Activated T-cell treated with anti-CD3 and anti-CD28 coated beads, Interleukin-2, amount 50 U/mL, for 24 hours (primary cell): ENCODE results near the gene NCKAP5.

Experiments
- DNase-seq: peaks from one replicate; pipeline ENCODE4 v3.0.0-alpha.2; 2020
- H3K27ac Mint-ChIP-seq: 2 replicates; pipeline ENCODE4 v1.8.0; 2020; ENCODE audit warnings: mild to moderate bottlenecking, mixed read lengths
- H3K27me3 Mint-ChIP-seq: 2 replicates; pipeline ENCODE4 v1.8.0; 2020; ENCODE audit warnings: mixed read lengths
- H3K36me3 Mint-ChIP-seq: 2 replicates; pipeline ENCODE4 v1.8.0; 2020; ENCODE audit warnings: low read depth, mixed read lengths
- H3K4me1 Mint-ChIP-seq: 2 replicates; pipeline ENCODE4 v1.8.0; 2020; ENCODE audit warnings: low read depth, mixed read lengths
- H3K4me3 Mint-ChIP-seq: 2 replicates; pipeline ENCODE4 v1.8.0; 2020; ENCODE audit warnings: mild to moderate bottlenecking, moderate library complexity, mixed read lengths
- H3K9me3 Mint-ChIP-seq: 2 replicates; pipeline ENCODE4 v1.8.0; 2020; ENCODE audit warnings: mixed read lengths

Gene NCKAP5

DNA sequence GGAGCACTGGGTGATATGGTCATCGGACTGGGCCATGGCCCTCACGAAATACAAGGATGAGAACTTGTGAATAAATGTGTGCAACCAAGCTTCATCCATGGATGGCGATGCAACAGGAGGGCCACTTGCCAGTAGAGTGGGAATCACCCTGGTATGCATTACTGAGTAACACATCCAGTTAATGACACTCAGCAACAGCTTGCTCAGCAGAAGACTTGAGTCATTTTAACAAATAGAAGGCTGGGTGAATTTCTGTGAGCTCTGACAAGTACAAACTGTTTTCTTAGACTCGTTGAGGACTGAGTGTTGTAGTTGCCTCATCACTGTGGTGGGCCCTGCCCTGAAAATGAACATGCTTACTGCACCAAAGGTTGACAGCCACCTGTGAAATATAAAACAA is 221.6 kb downstream of the NCKAP5 start:
- Mint-ChIP-seq H3K27me3 (no peaks in the 10 kb centered on the region), H3K4me1 (no peaks in the 10 kb centered on the region), H3K4me3 (no peak overlapping the region), H3K27ac (no peak overlapping the region), H3K9me3 (peaks cover under 1% of the 10 kb centered on the region), H3K36me3 (no peaks in the 10 kb centered on the region)
- no peak for DNase-seq

DNA sequence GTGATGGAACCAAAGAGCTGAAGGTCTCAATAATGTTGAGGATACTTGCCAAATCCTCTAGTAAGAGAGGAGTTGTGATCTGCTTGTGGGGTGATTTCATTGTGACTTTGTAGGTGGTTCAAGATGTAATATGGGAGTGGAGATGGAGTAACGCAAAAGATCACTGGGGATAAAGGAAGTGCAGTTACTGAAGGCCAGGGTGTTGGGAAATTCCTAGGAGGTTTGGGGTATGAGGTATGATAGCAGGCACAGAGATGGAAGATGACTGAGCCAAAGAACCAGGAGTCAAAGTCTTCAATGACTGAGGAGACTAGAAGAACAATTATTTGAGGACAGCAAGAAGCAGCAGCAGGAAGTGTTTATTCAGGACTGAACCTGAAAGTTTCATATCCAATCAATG is 222.6 kb downstream of the NCKAP5 start:
- no peaks in the 10 kb centered on the region for H3K27me3 Mint-ChIP-seq
- H3K4me1 Mint-ChIP-seq = no peaks in the 10 kb centered on the region
- no peak overlapping the region for H3K27ac Mint-ChIP-seq
- H3K36me3 Mint-ChIP-seq = no peaks in the 10 kb centered on the region
- peaks cover 2% of the 10 kb centered on the region for H3K9me3 Mint-ChIP-seq
- DNase-seq = no peak
- H3K4me3 Mint-ChIP-seq = no peak overlapping the region

DNA sequence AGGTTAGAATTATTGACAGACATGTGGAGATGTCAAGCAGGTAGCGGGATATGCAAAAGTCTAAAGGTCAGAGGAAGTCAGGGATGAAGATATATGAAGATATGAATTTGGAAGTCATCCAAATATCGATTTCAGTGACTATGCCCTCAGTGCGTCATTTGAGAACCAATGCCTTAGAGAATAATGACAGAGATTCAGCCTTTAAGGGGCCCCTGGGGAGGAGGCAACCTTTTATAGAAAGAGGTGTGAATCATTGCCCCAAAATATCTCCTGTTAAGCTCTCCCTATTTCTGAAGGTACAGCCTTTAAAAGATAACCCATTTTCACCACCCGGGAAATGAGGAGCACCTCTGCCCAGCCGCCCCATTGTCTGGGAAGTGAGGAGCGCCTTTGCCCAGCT is 223.4 kb downstream of the NCKAP5 start:
- Mint-ChIP-seq H3K4me3 (no peak overlapping the region), H3K4me1 (no peaks in the 10 kb centered on the region), H3K9me3 (peaks cover 2% of the 10 kb centered on the region), H3K36me3 (no peaks in the 10 kb centered on the region), H3K27me3 (no peaks in the 10 kb centered on the region), H3K27ac (no peak overlapping the region)
- DNase-seq = no peak

DNA sequence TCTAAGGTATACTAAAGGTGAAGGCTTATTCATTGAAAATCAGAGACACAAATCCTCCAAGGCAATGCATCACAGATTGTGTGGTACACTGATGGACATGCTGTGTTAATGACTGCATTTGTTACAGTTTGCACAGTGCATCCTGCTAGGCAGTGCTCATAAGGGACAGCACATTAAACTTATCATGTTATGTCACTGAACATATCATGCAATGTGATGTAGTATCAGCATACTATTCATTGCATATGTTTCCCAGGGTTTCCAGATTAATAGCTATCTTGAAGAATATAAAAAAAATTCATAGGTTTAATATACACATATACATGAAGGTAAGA is 225.3 kb downstream of the NCKAP5 start:
- Mint-ChIP-seq H3K4me3 (no peak overlapping the region), H3K36me3 (no peaks in the 10 kb centered on the region), H3K9me3 (peaks cover 2% of the 10 kb centered on the region), H3K27me3 (no peaks in the 10 kb centered on the region), H3K4me1 (no peaks in the 10 kb centered on the region), H3K27ac (no peak overlapping the region)
- no peak for DNase-seq

DNA sequence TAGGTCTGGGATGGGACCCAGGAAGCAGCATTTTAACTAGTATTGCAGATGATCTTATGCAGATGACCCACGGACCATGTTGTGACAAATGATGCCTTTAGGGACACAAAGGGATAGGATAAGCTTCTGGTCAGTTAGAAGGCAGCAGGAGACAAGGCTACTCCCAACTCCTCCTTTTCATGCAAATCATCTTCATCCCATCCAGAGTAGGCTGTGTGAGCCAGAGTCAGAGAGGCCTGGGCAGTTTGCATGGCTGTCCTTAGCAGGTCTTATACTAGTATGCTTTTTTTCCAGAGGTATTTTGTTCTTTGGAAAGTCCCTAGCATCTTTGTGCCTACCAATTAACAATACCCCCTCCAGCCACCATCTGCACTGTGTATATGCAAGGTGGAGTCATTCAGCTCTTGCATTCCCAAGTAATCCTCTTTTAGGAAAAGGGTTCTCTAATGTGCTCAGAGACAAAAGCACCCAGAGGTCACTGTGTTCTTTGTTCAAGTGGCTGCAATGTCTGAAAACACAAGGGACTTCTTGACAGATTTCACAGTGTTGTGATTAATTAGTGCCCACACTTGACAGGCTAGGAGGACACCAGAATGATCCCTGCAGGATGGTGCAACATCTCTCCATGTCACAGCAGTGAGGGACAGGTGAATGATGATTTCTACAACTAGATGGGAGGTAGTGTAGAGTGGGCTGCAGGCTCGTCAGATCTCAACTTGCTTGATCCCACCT is 225.8 kb downstream of the NCKAP5 start:
- Mint-ChIP-seq H3K9me3 (peaks cover 2% of the 10 kb centered on the region), H3K27me3 (no peaks in the 10 kb centered on the region), H3K4me3 (no peak overlapping the region), H3K27ac (no peak overlapping the region), H3K36me3 (no peaks in the 10 kb centered on the region), H3K4me1 (no peaks in the 10 kb centered on the region)
- DNase-seq = no peak

DNA sequence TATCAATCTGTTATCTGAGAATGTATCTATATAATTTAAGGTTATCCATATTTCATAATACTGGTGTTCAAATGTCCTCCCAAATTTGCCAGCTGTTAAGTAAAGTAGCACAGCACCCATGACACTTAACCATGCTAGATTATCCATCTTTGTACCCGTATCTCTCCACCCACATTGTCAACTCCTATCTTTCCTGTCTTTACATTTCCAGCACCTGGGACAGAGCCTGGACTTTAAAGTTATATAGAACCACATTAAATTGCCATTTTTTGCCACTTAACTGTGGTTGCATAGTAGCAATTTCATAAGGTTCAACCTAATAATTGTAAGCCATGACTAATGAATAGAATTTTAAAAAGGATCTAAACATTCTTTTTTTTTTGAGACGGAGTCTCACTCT is 226.7 kb downstream of the NCKAP5 start:
- no peak overlapping the region for H3K27ac Mint-ChIP-seq
- H3K9me3 Mint-ChIP-seq = peaks cover 2% of the 10 kb centered on the region
- no peak for DNase-seq
- no peaks in the 10 kb centered on the region for H3K36me3 Mint-ChIP-seq
- H3K4me1 Mint-ChIP-seq = no peaks in the 10 kb centered on the region
- no peaks in the 10 kb centered on the region for H3K27me3 Mint-ChIP-seq
- H3K4me3 Mint-ChIP-seq = no peak overlapping the region

DNA sequence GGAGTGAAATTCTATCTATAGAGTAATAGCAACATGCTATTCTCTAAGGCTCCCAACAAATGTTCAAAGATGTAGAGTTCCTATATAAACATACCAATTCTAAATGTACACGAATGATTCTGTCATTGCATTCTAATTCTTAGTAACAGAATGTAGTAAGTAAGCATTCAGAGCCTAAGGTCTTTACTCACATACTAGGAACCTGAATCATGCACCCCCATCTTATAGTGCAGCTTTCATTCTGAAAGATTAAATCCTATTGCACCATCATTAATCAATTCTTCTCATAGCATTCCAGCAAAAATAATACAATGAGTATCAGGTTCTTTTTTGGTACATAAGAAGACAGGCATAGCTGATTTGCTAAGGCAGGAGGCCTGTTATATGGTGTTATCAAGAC is 230.0 kb downstream of the NCKAP5 start:
- Mint-ChIP-seq H3K9me3 (peaks cover 2% of the 10 kb centered on the region), H3K4me3 (no peak overlapping the region), H3K27ac (no peak overlapping the region), H3K27me3 (no peaks in the 10 kb centered on the region), H3K36me3 (no peaks in the 10 kb centered on the region), H3K4me1 (no peaks in the 10 kb centered on the region)
- DNase-seq = no peak

DNA sequence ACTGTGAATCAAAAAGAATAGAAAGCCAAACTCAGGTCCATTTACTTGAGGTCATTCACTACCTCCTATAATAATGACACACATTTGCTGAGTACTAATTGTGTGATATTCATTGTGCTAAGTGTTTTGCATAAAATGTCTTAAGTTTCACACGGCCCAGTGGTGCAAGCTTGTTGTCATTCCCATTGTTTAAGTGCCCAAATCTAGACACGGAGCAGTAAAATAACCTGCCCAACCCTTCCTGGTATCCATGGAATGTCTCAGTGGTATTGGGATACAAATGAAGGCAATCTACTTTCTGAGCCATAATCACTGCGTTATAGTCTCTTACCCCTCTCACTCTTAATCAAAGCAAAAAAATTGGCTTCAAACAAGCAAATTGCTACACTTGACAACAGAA is 233.3 kb downstream of the NCKAP5 start:
- H3K36me3 Mint-ChIP-seq = no peaks in the 10 kb centered on the region
- no peak overlapping the region for H3K27ac Mint-ChIP-seq
- H3K27me3 Mint-ChIP-seq = no peaks in the 10 kb centered on the region
- no peaks in the 10 kb centered on the region for H3K4me1 Mint-ChIP-seq
- no peaks in the 10 kb centered on the region for H3K9me3 Mint-ChIP-seq
- no peak overlapping the region for H3K4me3 Mint-ChIP-seq
- no peak for DNase-seq

DNA sequence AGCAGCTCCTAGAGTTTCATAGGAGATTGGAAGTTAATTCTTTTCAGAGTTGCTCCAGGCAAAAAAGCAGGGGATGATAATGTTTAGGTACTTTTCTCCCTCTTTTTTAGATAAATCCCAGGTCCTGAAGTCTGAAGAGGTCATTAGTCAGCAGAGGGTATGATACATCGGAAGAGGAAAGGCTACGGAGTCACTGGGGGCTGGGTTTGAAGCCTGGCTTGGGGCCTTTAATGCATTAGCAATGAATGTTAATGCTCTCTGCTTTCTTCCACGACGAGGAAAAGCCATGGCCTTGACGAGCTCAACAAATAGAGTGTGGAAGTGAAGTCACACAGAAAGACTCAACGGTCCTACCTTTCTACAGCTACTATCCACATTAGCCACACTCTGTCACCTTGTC is 235.1 kb downstream of the NCKAP5 start:
- Mint-ChIP-seq H3K27ac (no peak overlapping the region), H3K9me3 (no peaks in the 10 kb centered on the region), H3K4me1 (no peaks in the 10 kb centered on the region), H3K27me3 (no peaks in the 10 kb centered on the region), H3K36me3 (no peaks in the 10 kb centered on the region), H3K4me3 (no peak overlapping the region)
- no peak for DNase-seq

DNA sequence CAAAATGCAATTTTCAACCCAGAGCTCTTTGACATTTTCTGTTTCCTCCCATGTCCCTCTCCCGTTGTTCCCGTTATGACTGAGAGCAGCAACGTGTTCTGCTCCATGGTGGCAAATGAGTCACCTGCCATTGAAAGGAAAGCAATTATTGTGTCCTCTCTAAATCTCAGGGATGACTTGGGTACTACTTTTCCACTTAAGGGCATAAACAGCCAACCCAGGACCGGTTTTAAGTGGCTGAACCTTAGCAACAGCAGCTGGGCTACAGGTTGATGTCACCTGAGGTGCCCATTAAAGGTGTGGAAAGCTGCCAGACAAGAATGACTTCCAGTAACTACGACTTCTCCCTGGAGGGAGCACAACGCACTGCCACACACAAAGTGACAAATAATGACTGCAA is 236.8 kb downstream of the NCKAP5 start:
- H3K9me3 Mint-ChIP-seq = no peaks in the 10 kb centered on the region
- H3K27ac Mint-ChIP-seq = no peak overlapping the region
- no peaks in the 10 kb centered on the region for H3K36me3 Mint-ChIP-seq
- H3K4me1 Mint-ChIP-seq = no peaks in the 10 kb centered on the region
- no peaks in the 10 kb centered on the region for H3K27me3 Mint-ChIP-seq
- no peak overlapping the region for H3K4me3 Mint-ChIP-seq
- DNase-seq = no peak

DNA sequence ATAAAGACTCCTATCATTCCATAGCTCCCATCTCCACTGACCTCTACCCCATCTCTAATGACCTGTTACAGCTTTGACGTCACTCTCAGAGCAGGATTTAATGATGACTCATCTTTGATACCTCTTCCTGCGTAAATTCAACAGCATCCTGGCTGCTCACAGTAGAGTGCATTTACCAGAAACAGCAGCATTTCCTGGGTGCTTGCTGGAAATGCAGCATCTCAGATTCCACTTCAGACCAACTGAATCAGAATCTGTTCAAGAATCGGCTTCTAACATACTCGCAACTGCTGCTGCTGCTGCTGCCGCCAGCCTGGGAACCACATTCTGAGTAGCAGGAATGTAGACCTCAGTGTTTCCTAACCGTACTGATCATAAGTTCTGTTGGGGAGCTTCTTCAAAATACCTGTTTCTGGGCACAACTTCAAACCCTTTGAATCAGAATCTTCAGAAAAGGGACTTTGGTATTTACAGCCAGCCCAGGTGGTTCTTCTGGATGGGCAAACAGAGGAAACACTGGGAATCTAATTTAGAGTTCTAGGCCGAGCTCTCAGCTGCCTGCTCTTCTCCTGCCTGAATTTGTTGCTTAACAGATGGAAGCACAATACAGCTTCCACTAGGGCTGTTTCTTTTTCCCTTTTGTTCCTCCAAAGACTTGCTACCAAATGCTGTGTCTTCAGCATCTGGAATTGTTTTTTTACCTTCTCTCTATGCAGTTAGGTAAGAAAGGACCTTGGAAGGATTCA is 241.4 kb downstream of the NCKAP5 start:
- no peak overlapping the region for H3K4me3 Mint-ChIP-seq
- no peaks in the 10 kb centered on the region for H3K9me3 Mint-ChIP-seq
- H3K4me1 Mint-ChIP-seq = no peaks in the 10 kb centered on the region
- no peaks in the 10 kb centered on the region for H3K27me3 Mint-ChIP-seq
- no peaks in the 10 kb centered on the region for H3K36me3 Mint-ChIP-seq
- no peak for DNase-seq
- no peak overlapping the region for H3K27ac Mint-ChIP-seq

DNA sequence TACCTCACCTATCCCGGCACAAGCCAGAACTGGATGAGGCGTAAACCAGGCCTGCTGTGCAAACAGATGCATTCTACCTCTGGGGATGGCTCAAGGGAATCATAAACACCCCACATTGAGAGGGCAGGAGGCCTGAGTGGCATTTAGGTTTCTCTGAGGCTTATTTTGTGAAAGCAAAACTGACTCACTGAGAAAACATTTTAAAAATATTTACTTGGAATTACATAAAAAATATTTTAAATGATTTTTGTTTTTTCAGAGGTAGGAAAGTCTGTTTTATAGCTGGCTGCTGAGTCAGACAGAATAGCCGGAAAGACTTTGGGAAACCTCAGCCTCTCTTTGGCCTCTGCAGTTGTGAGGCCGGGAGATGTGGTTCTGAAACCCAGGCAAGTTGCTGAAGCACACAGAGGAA is 244.1 kb downstream of the NCKAP5 start:
- H3K4me3 Mint-ChIP-seq = no peak overlapping the region
- H3K4me1 Mint-ChIP-seq = no peaks in the 10 kb centered on the region
- no peak for DNase-seq
- no peak overlapping the region for H3K27ac Mint-ChIP-seq
- H3K9me3 Mint-ChIP-seq = no peaks in the 10 kb centered on the region
- no peaks in the 10 kb centered on the region for H3K36me3 Mint-ChIP-seq
- H3K27me3 Mint-ChIP-seq = no peaks in the 10 kb centered on the region

DNA sequence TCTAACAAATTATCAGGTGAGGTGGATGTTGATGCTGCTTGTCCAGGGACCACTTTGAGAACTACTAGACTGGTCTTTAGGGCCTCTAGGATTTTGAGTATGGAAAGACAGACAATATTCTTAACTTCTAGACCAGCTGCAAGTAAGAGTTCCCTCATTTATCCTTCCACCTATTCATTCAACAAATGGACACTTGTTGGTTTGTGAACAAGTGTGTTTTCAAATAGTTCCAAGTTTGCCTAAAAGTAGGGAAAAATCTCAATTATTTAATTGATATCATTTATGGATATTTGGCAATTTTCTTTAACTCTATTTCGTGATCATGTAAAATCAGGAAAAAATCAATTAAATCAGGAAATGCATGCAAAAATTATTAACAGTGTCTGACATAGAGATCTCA is 245.4 kb downstream of the NCKAP5 start:
- Mint-ChIP-seq H3K9me3 (no peaks in the 10 kb centered on the region), H3K27me3 (no peaks in the 10 kb centered on the region), H3K4me3 (no peak overlapping the region), H3K4me1 (no peaks in the 10 kb centered on the region), H3K36me3 (no peaks in the 10 kb centered on the region), H3K27ac (no peak overlapping the region)
- no peak for DNase-seq

DNA sequence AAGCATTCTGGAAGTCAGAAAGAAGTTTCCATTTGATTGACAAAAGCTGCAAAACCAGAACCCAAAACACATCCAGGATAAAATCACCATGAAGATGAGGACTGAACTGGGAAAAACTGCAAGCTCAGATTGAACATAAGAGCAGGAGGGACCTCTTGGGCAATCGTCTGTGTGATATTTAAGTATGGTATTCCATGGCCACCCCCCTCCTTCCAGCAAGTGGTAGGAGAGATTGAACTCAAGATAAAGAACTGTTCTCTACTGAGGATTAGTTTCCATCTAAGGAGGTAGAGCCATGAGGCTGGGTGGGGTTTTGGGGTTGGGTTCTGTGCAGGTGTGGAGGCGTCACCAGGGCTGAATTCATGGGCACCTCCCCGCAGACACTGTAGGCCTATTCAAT is 251.1 kb downstream of the NCKAP5 start:
- DNase-seq = no peak
- Mint-ChIP-seq H3K36me3 (no peaks in the 10 kb centered on the region), H3K4me1 (no peaks in the 10 kb centered on the region), H3K9me3 (peaks cover 2% of the 10 kb centered on the region), H3K4me3 (no peak overlapping the region), H3K27ac (no peak overlapping the region), H3K27me3 (no peaks in the 10 kb centered on the region)

DNA sequence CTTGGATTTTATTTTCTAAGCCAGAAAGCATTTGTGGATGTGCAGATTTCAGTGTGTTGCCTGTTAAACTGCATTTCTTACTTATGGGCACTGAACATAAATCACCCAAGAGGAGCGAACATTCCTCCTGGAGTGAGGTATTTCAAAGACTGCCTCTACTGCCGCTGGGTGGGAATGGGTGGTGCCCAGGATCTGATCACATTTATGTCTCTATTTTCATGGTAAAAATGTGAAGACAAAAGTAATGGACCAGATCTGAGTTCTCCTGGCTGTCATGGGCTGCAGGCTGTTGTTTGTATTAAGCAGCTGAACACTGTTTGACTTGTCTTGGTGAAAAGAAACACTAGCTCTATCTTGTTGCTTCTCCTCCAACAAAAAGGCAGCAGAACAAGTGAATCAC is 251.7 kb downstream of the NCKAP5 start:
- DNase-seq = no peak
- no peak overlapping the region for H3K4me3 Mint-ChIP-seq
- no peaks in the 10 kb centered on the region for H3K36me3 Mint-ChIP-seq

More for the DNA sequence above, 251.7 kb downstream of the NCKAP5 start:
- peaks cover 2% of the 10 kb centered on the region for H3K9me3 Mint-ChIP-seq
- no peaks in the 10 kb centered on the region for H3K4me1 Mint-ChIP-seq
- no peak overlapping the region for H3K27ac Mint-ChIP-seq
- no peaks in the 10 kb centered on the region for H3K27me3 Mint-ChIP-seq
